ENCODE data around the gene SPON1. TPM values are rescaled to one million over a fixed set of nuclear protein-coding genes. Genes with fewer than 3 reads are reported as not detected.

SPON1 gene
- total and polyA plus RNA-seq, 2 of the 8 experiments (the other 6 are each of a cell fraction or from before 2014, with no cell fraction given): 1.5 to 5.4 TPM

GRCh38 chr11:14058061-14058460 lies 95.5 kb downstream of the SPON1 start:
- Histone ChIP-seq H3K4me1 (replicated peaks in 1 of 4; ENCODE audit: control insufficient read depth in 3 of 4, insufficient read depth in 4 of 4, low read length in 3 of 4) (peaks cover 0 to 7% (median 2%) of the 10 kb centered on the region in 4 experiments; a peak in 2 of 7 replicates), H4K5ac (ENCODE audit: insufficient read length, low read depth, low read length) (no peak overlapping the region), H3K18ac (ENCODE audit: extremely low read depth, low read length) (no peak overlapping the region), H3K4me3 (ENCODE audit: extremely low read depth in 1 of 4, insufficient read depth in 2 of 4, low read depth in 3 of 4, low read length in 4 of 4) (no peak overlapping the region), H3K23ac (ENCODE audit: insufficient read length) (no peak overlapping the region), H4K20me1 (replicated peaks in 1 of 2; ENCODE audit: control insufficient read depth in 1 of 2, insufficient read depth in 2 of 2, low read length in 2 of 2) (no peaks in the 10 kb centered on the region), H2BK5ac (ENCODE audit: low read depth, low read length) (no peak overlapping the region), H4K8ac (ENCODE audit: extremely low read depth, insufficient read depth, low read length) (no peak overlapping the region), H2BK12ac (ENCODE audit: low read depth, low read length) (peak overlapping the region; percentile 18; the same call in 1 of the 2 replicates), H4K91ac (replicated peaks; ENCODE audit: insufficient read length, low read length) (no peak overlapping the region), H2AK5ac (ENCODE audit: low read depth, low read length) (no peak overlapping the region), H2BK120ac (replicated peaks; ENCODE audit: low read depth, low read length) (no peak overlapping the region), H3K56ac (replicated peaks; ENCODE audit: insufficient read length, low read depth, low read length) (no peak overlapping the region), H3K79me2 (ENCODE audit: control insufficient read depth in 1 of 2, insufficient read depth in 2 of 2, low read length in 2 of 2) (no peaks in the 10 kb centered on the region), H3K27me3 (replicated peaks in 1 of 4; ENCODE audit: control insufficient read depth in 3 of 4, extremely low read depth in 1 of 4, insufficient read depth in 3 of 4, low read length in 3 of 4) (peaks cover 0 to 3% (median 0%) of the 10 kb centered on the region in 4 experiments; a peak in 1 of 7 replicates), H3K14ac (ENCODE audit: insufficient read length) (no peak overlapping the region), H2BK15ac (ENCODE audit: low read length) (0 out of 2 replicates have a peak overlapping the region, but pooled peaks have one; percentile 19), H3K9ac (replicated peaks in 1 of 4; ENCODE audit: extremely low read depth in 1 of 4, low read depth in 3 of 4, low read length in 3 of 4) (no peak overlapping the region), H3K27ac (ENCODE audit: low read depth, low read length) (no peak overlapping the region), H2AFZ (ENCODE audit: low read length) (peak overlapping the region; percentile 60; the same call in 1 of the 2 replicates), H3K4me2 (ENCODE audit: insufficient read depth in 1 of 2, low read depth in 2 of 2, low read length in 2 of 2) (no peak overlapping the region), H3K79me1 (ENCODE audit: low read depth, low read length) (no peaks in the 10 kb centered on the region), H3K36me3 (ENCODE audit: control insufficient read depth in 2 of 4, insufficient read depth in 4 of 4, low read length in 3 of 4) (no peaks in the 10 kb centered on the region), H3K9me3 (ENCODE audit: insufficient read depth in 2 of 2, low read depth in 1 of 2, low read length in 1 of 2) (no peaks in the 10 kb centered on the region), H2BK20ac (ENCODE audit: low read length) (no peak overlapping the region), H3K4ac (replicated peaks; ENCODE audit: insufficient read length, low read depth, low read length) (no peak overlapping the region), H3K23me2 (ENCODE audit: low read depth, low read length) (no peaks in the 10 kb centered on the region)
- POLR2A ChIA-PET (ENCODE audit: partially characterized antibody): no interaction called here
- 91% methylated on average over 5 of the region's 5 CpGs; no CpG with 5 or more reads in 1 of the 2 experiments for WGBS, 2 experiments (ENCODE audit: extremely low coverage in 1 of 2, insufficient coverage in 1 of 2, insufficient read length in 1 of 2, insufficient replicate concordance in 2 of 2, low coverage in 1 of 2, low lambda C conversion rate in 2 of 2, missing lambda C conversion rate in 1 of 2)
- DNase-seq (ENCODE audit: low read depth in 1 of 2, low spot score in 2 of 2): no peak
- TF ChIP-seq EZH2 (IDR thresholded peaks at IDR 0.05; ENCODE audit: low read depth, low read length, severe bottlenecking) (no peak), GTF2F1 (IDR thresholded peaks at IDR 0.05; ENCODE audit: borderline replicate concordance, low read depth, low read length) (no peak), HDAC6 (IDR thresholded peaks at IDR 0.05; ENCODE audit: low read depth, low read length) (no peak), E2F6 (IDR thresholded peaks at IDR 0.05) (no peak)
- no peak for FAIRE-seq
- CTCF ChIA-PET (ENCODE audit: partially characterized antibody): interaction anchor here (0.6 to 2.0 kb wide), 6 partner anchors 12 to 397 kb away, joined by 3 to 6 read pairs (median 4); no protein-coding TSS in a partner anchor
